NB4 (cell line): Measurements from ENCODE around the gene PRX.

Experiments used
- CTCF ChIP-seq: IDR thresholded peaks from one replicate; pipeline ENCODE4 v1.5.1; 2012; ENCODE audit warnings: low read depth, low read length
- MAX ChIP-seq: IDR thresholded peaks from 2 replicates; pipeline ENCODE4 v1.6.1; 2011; ENCODE audit warnings: low read depth, low read length
- MYC ChIP-seq: IDR thresholded peaks from 2 replicates; pipeline ENCODE4 v1.6.1; 2011; ENCODE audit warnings: low read depth, low read length
- POLR2A ChIP-seq: IDR thresholded peaks from 2 replicates; pipeline ENCODE4 v1.6.1; 2011; ENCODE audit warnings: mild to moderate bottlenecking; ENCODE audit not compliant: insufficient read length; ENCODE audit errors: extremely low read depth

- TF ChIP-seq POLR2A = no peak
- no peak for TF ChIP-seq CTCF
- no peak for TF ChIP-seq MAX
- no peak for TF ChIP-seq MYC
These were observed 18.4 kb downstream of the PRX start for GRCh38 chr19:40394816-40395210.
